Inflammatory macrophage treated with lipopolysaccharide for 1 hour (primary cell): ENCODE data around the gene MRPL43.
"Not testable (repeated sequence)": the region's sequence is repeated elsewhere in the genome, so short reads cannot be mapped to it uniquely, and the experiment has no call there.

Experiments
- DNase-seq, 2 donors: peaks; one replicate each; pipeline ENCODE4 v3.0.0-alpha.2; 2020 to 2022

MRPL43 gene

GRCh38 chr10:100986952-100987684, at the start of gene MRPL43, which contains the start of gene TWNK:
Gene MRPL43 (minus strand): TSS chr10:100987497. CDS start chr10:100987443, 54 bp downstream.
Gene TWNK (plus strand): TSS chr10:100987543. CDS start chr10:100988211, 668 bp downstream.
- DNase-seq, result peak; percentile 72 to 87

- no peak for DNase-seq
These were observed 49.4 kb upstream of the MRPL43 start for GRCh38 chr10:101036726-101037125.

GRCh38 chr10:101035916-101036702, 48.8 kb upstream of the MRPL43 start:
- no peak for DNase-seq

GRCh38 chr10:101035314-101035713, 48.0 kb upstream of the MRPL43 start:
- no peak for DNase-seq

GRCh38 chr10:101034404-101034803, 47.1 kb upstream of the MRPL43 start:
- not testable (repeated sequence) for DNase-seq

GRCh38 chr10:101033276-101033675, 46.0 kb upstream of the MRPL43 start:
- no peak for DNase-seq

- DNase-seq, result peak; percentile 54 to 71
These were observed 45.4 kb upstream of the MRPL43 start for GRCh38 chr10:101032637-101033224.

GRCh38 chr10:101031796-101032636, 44.7 kb upstream of the MRPL43 start:
- peak; percentile 77 to 79 for DNase-seq

- DNase-seq, result peak; percentile 91 to 97
These were observed 44.0 kb upstream of the MRPL43 start, which contains the start of the genes PDZD7 and SFXN3 for GRCh38 chr10:101031128-101031795. Gene PDZD7 (minus strand): TSS chr10:101031129. CDS start chr10:101030219, 910 bp downstream. Gene SFXN3 (plus strand): TSS chr10:101031234. CDS start chr10:101034695, 3,461 bp downstream.

GRCh38 chr10:101030496-101031127, 43.3 kb upstream of the MRPL43 start:
- DNase-seq, result no peak

GRCh38 chr10:101029520-101030295, 42.4 kb upstream of the MRPL43 start:
- DNase-seq, result no peak

GRCh38 chr10:101028446-101029337, 41.4 kb upstream of the MRPL43 start:
- peak in 1 of 2 donors; percentile 52 for DNase-seq

GRCh38 chr10:101027106-101027720, 39.9 kb upstream of the MRPL43 start:
- DNase-seq, result peak; percentile 50 to 75

GRCh38 chr10:101022967-101023705, 35.8 kb upstream of the MRPL43 start:
- no peak for DNase-seq

- DNase-seq, result no peak
These were observed 34.5 kb upstream of the MRPL43 start for GRCh38 chr10:101021692-101022251.

GRCh38 chr10:101021239-101021638, 33.9 kb upstream of the MRPL43 start:
- no peak for DNase-seq

- DNase-seq, result peak in 1 of 2 donors; percentile 68
These were observed 33.3 kb upstream of the MRPL43 start for GRCh38 chr10:101020427-101021075.
